Right renal pelvis (tissue), 4 donors: ENCODE measurements around the gene LSM11. TPM values are rescaled to one million over a fixed set of nuclear protein-coding genes. Genes with fewer than 3 reads are reported as not detected.
"Not testable (repeated sequence)": the region's sequence is repeated elsewhere in the genome, so short reads cannot be mapped to it uniquely, and the experiment has no call there.

Experiments used
- DNase-seq, 4 donors: peaks; one replicate each; pipeline ENCODE4 v3.0.0-alpha.2; 2013; ENCODE audit warnings: low read depth in 4 of 4, low spot score in 3 of 4, missing footprints in 1 of 4
- polyA plus RNA-seq, 4 donors: library from polyadenylated mRNA; unstranded; fragments of 120-200 nt; gene quantifications; one replicate each; pipeline ENCODE4 v1.2.1, GENCODE V29; 2013; ENCODE audit not compliant: insufficient read length in 4 of 4

Gene LSM11
- 1 to 10 TPM; 6.8 to 8.6 (median 8.2) TPM for polyA plus RNA-seq

GRCh38 chr5:157743163-157744050 lies at the start of gene LSM11:
LSM11 (plus strand) TSS chr5:157743712; CDS start chr5:157743751, 39 bp downstream.
- peak; percentile 70 to 85 (median 76) for DNase-seq

- DNase-seq: not testable (repeated sequence)
Measured at GRCh38 chr5:157693816-157694215, 49.7 kb upstream of the LSM11 start.

GRCh38 chr5:157696154-157696553 lies 47.4 kb upstream of the LSM11 start:
- not testable (repeated sequence) for DNase-seq

GRCh38 chr5:157698674-157699073 lies 44.8 kb upstream of the LSM11 start:
- not testable (repeated sequence) for DNase-seq

GRCh38 chr5:157703736-157704135 lies 39.8 kb upstream of the LSM11 start:
- DNase-seq: no peak

GRCh38 chr5:157708866-157709265 lies 34.6 kb upstream of the LSM11 start:
- no peak for DNase-seq

GRCh38 chr5:157709346-157709745 lies 34.2 kb upstream of the LSM11 start:
- no peak for DNase-seq

GRCh38 chr5:157710431-157710830 lies 33.1 kb upstream of the LSM11 start:
- no peak for DNase-seq

GRCh38 chr5:157710882-157711281 lies 32.6 kb upstream of the LSM11 start:
- DNase-seq: no peak

- no peak for DNase-seq
Measured at GRCh38 chr5:157713830-157714595, 29.5 kb upstream of the LSM11 start.

GRCh38 chr5:157714596-157714864 lies 29.0 kb upstream of the LSM11 start:
- DNase-seq: no peak

- DNase-seq: peak in 3 of 4 donors; percentile 33 to 53 (median 49)
Measured at GRCh38 chr5:157718519-157718918, 25.0 kb upstream of the LSM11 start.

GRCh38 chr5:157719245-157719644 lies 24.3 kb upstream of the LSM11 start:
- DNase-seq: no peak

GRCh38 chr5:157721159-157721558 lies 22.4 kb upstream of the LSM11 start:
- DNase-seq: no peak

- DNase-seq: not testable (repeated sequence)
Measured at GRCh38 chr5:157722895-157723294, 20.6 kb upstream of the LSM11 start.

GRCh38 chr5:157726607-157727006 lies 16.9 kb upstream of the LSM11 start:
- not testable (repeated sequence) for DNase-seq

GRCh38 chr5:157727858-157728257 lies 15.7 kb upstream of the LSM11 start:
- not testable (repeated sequence) for DNase-seq

- DNase-seq: no peak
Measured at GRCh38 chr5:157729858-157730257, 13.7 kb upstream of the LSM11 start.

GRCh38 chr5:157730900-157731271 lies 12.6 kb upstream of the LSM11 start:
- DNase-seq: no peak

- peak; percentile 92 to 95 (median 94) for DNase-seq
Measured at GRCh38 chr5:157731272-157732129, 12.0 kb upstream of the LSM11 start, which contains the start of gene THG1L. THG1L (plus strand) TSS chr5:157731420; CDS start chr5:157731441, 21 bp downstream.

GRCh38 chr5:157732130-157732514 lies 11.4 kb upstream of the LSM11 start:
- DNase-seq: no peak
